ENCODE results near the gene IKZF5.

Gene IKZF5

DNA sequence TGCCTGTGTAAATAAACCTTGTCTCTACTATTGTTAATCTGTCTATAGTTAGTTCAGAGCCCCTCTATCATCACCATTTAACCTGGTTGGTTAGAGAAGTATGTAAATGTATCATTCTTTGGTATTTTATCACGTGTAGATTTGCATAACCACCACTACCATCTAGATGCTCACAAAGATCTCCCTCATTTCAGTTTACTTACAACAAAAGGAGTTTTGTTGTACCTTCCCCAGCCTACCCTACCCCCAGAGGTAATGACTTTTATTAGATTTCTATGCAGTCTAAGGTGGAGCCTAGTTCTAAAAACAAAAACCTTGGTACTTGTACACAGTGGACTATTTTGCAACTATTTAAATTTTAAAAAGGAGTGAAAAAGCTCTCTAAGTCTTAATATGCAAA lies 17.7 kb upstream of the IKZF5 start:
- Histone ChIP-seq H3K9me2 (ENCODE audit: low read depth, low read length) (no peaks in the 10 kb centered on the region), H3K4me2 (ENCODE audit: low read length) (no peak overlapping the region), H4K20me1 (ENCODE audit: insufficient read depth, low read length) (no peaks in the 10 kb centered on the region), H3K9ac (ENCODE audit: low read length) (no peak overlapping the region), H3K4me3 (ENCODE audit: low read depth, low read length, poor library complexity, severe bottlenecking) (no peak overlapping the region), H3K27me3 (ENCODE audit: insufficient read depth, low read length) (no peaks in the 10 kb centered on the region), H3K79me2 (ENCODE audit: insufficient read depth, low read length) (no peaks in the 10 kb centered on the region), H3K9me3 (ENCODE audit: low read length) (no peaks in the 10 kb centered on the region), H2AFZ (ENCODE audit: low read length) (no peak overlapping the region), H3K36me3 (ENCODE audit: insufficient read depth, low read length) (no peaks in the 10 kb centered on the region), H3F3A (ENCODE audit: insufficient read depth, low read length) (no peaks in the 10 kb centered on the region), H3K27ac (ENCODE audit: low read depth, low read length, poor library complexity, severe bottlenecking) (no peak overlapping the region), H3K4me1 (ENCODE audit: insufficient read depth, low read length, severe bottlenecking) (no peaks in the 10 kb centered on the region)
- TF ChIP-seq EZH2 (IDR thresholded peaks at IDR 0.05; ENCODE audit: borderline replicate concordance, low read length), result no peak
- TF ChIP-seq, protein P1, sequence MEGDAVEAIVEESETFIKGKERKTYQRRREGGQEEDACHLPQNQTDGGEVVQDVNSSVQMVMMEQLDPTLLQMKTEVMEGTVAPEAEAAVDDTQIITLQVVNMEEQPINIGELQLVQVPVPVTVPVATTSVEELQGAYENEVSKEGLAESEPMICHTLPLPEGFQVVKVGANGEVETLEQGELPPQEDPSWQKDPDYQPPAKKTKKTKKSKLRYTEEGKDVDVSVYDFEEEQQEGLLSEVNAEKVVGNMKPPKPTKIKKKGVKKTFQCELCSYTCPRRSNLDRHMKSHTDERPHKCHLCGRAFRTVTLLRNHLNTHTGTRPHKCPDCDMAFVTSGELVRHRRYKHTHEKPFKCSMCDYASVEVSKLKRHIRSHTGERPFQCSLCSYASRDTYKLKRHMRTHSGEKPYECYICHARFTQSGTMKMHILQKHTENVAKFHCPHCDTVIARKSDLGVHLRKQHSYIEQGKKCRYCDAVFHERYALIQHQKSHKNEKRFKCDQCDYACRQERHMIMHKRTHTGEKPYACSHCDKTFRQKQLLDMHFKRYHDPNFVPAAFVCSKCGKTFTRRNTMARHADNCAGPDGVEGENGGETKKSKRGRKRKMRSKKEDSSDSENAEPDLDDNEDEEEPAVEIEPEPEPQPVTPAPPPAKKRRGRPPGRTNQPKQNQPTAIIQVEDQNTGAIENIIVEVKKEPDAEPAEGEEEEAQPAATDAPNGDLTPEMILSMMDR (IDR thresholded peaks at IDR 0.05; ENCODE audit: low read length), result no peak

DNA sequence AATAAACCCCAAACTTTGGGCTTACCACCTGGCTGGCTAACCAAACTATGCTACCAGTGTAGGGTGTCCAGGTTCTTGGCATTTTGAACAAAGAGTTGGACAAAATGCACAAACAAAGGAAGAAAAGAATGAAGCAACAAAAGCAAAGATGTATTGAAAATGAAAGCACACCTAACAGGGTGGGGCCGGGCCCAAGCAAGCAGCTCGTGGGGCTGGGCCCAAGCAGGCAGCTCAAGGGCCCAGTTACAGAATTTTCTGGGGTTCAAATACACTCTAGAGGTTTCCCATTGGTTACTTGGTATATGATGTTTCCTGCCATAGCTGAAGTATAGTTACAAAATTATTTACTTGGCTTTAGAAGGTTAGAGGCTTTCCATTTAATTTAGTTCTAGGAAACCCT lies 15.9 kb upstream of the IKZF5 start:
- Histone ChIP-seq H3K27me3 (ENCODE audit: insufficient read depth, low read length) (no peaks in the 10 kb centered on the region), H3K4me3 (ENCODE audit: low read depth, low read length, poor library complexity, severe bottlenecking) (no peak overlapping the region), H3K4me2 (ENCODE audit: low read length) (no peak overlapping the region), H4K20me1 (ENCODE audit: insufficient read depth, low read length) (no peaks in the 10 kb centered on the region), H3K4me1 (ENCODE audit: insufficient read depth, low read length, severe bottlenecking) (no peaks in the 10 kb centered on the region), H3K36me3 (ENCODE audit: insufficient read depth, low read length) (no peaks in the 10 kb centered on the region), H2AFZ (ENCODE audit: low read length) (no peak overlapping the region), H3K9ac (ENCODE audit: low read length) (no peak overlapping the region), H3K9me2 (ENCODE audit: low read depth, low read length) (no peaks in the 10 kb centered on the region), H3K79me2 (ENCODE audit: insufficient read depth, low read length) (no peaks in the 10 kb centered on the region), H3K9me3 (ENCODE audit: low read length) (no peaks in the 10 kb centered on the region), H3F3A (ENCODE audit: insufficient read depth, low read length) (no peaks in the 10 kb centered on the region), H3K27ac (ENCODE audit: low read depth, low read length, poor library complexity, severe bottlenecking) (no peak overlapping the region)
- no peak for TF ChIP-seq EZH2 (IDR thresholded peaks at IDR 0.05; ENCODE audit: borderline replicate concordance, low read length)
- TF ChIP-seq, protein P1 (IDR thresholded peaks at IDR 0.05; ENCODE audit: low read length), result no peak

DNA sequence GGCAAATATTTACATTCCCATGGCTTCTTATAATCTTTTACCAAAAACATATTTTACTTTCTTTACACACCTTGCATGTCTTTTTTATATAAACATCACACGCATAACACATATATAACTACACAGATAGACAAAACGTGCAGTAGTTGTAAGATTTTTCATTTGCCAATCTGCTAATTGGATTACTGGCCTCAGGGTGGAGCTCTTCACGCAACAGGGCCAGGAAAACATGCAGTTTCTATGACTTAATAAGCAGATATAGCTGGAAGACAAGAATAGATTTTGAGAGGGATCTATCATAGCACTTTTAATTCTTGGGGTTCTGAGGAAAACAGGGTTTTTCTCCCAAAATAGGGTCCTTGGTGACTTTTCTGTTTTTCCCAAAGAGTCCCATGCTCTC lies 12.9 kb upstream of the IKZF5 start:
- no peaks in the 10 kb centered on the region for H3K79me2 ChIP-seq (ENCODE audit: insufficient read depth, low read length)
- TF ChIP-seq, protein P1 (IDR thresholded peaks at IDR 0.05; ENCODE audit: low read length), result peak; percentile 61
- TF ChIP-seq EZH2 (IDR thresholded peaks at IDR 0.05; ENCODE audit: borderline replicate concordance, low read length), result no peak
- no peak overlapping the region for H2AFZ ChIP-seq (ENCODE audit: low read length)
- H3K4me3 ChIP-seq (ENCODE audit: low read depth, low read length, poor library complexity, severe bottlenecking), result no peak overlapping the region
- H3K27ac ChIP-seq (ENCODE audit: low read depth, low read length, poor library complexity, severe bottlenecking), result no peak overlapping the region
- no peaks in the 10 kb centered on the region for H3F3A ChIP-seq (ENCODE audit: insufficient read depth, low read length)
- H3K9me2 ChIP-seq (ENCODE audit: low read depth, low read length), result no peaks in the 10 kb centered on the region
- H3K27me3 ChIP-seq (ENCODE audit: insufficient read depth, low read length), result no peaks in the 10 kb centered on the region
- H3K9me3 ChIP-seq (ENCODE audit: low read length), result peaks cover 3% of the 10 kb centered on the region; the same call in 1 of the 2 replicates
- H3K9ac ChIP-seq (ENCODE audit: low read length), result no peak overlapping the region
- H4K20me1 ChIP-seq (ENCODE audit: insufficient read depth, low read length), result no peaks in the 10 kb centered on the region
- H3K4me2 ChIP-seq (ENCODE audit: low read length), result no peak overlapping the region
- H3K4me1 ChIP-seq (ENCODE audit: insufficient read depth, low read length, severe bottlenecking), result no peaks in the 10 kb centered on the region
- H3K36me3 ChIP-seq (ENCODE audit: insufficient read depth, low read length), result no peaks in the 10 kb centered on the region; the same call in 1 of the 2 replicates

All from OCI-LY1 (cell line).